ENCODE results near the gene SEPSECS.
"Not testable (repeated sequence)": the region's sequence is repeated elsewhere in the genome, so short reads cannot be mapped to it uniquely, and the experiment has no call there.

The SEPSECS gene

GRCh38 chr4:25109511-25109910 is 50.7 kb downstream of the SEPSECS start:
- DNase-seq (ENCODE audit: low read depth), result no peak

GRCh38 chr4:25108556-25108955 is 51.7 kb downstream of the SEPSECS start:
- no peak for DNase-seq (ENCODE audit: low read depth)

GRCh38 chr4:25107827-25108516 is 52.3 kb downstream of the SEPSECS start:
- no peak for DNase-seq (ENCODE audit: low read depth)

- no peak for DNase-seq (ENCODE audit: low read depth)
Measured at GRCh38 chr4:25106363-25107151, 53.7 kb downstream of the SEPSECS start.

- DNase-seq (ENCODE audit: low read depth), result no peak
Measured at GRCh38 chr4:25104591-25104990, 55.7 kb downstream of the SEPSECS start.

- DNase-seq (ENCODE audit: low read depth), result no peak
Measured at GRCh38 chr4:25103418-25103817, 56.8 kb downstream of the SEPSECS start.

- DNase-seq (ENCODE audit: low read depth), result no peak
Measured at GRCh38 chr4:25101836-25102235, 58.4 kb downstream of the SEPSECS start.

GRCh38 chr4:25100710-25101109 is 59.5 kb downstream of the SEPSECS start:
- DNase-seq (ENCODE audit: low read depth), result no peak

- DNase-seq (ENCODE audit: low read depth), result no peak
Measured at GRCh38 chr4:25100021-25100555, 60.2 kb downstream of the SEPSECS start.

GRCh38 chr4:25098964-25099891 is 61.0 kb downstream of the SEPSECS start:
- peak; percentile 52 for DNase-seq (ENCODE audit: low read depth)

- DNase-seq (ENCODE audit: low read depth), result no peak
Measured at GRCh38 chr4:25096981-25097443, 63.2 kb downstream of the SEPSECS start.

- DNase-seq (ENCODE audit: low read depth), result no peak
Measured at GRCh38 chr4:25096251-25096980, 63.8 kb downstream of the SEPSECS start.

- no peak for DNase-seq (ENCODE audit: low read depth)
Measured at GRCh38 chr4:25095837-25096236, 64.4 kb downstream of the SEPSECS start.

- DNase-seq (ENCODE audit: low read depth), result no peak
Measured at GRCh38 chr4:25092139-25092538, 68.1 kb downstream of the SEPSECS start.

- no peak for DNase-seq (ENCODE audit: low read depth)
Measured at GRCh38 chr4:25090516-25090915, 69.7 kb downstream of the SEPSECS start.

- DNase-seq (ENCODE audit: low read depth), result no peak
Measured at GRCh38 chr4:25089051-25089763, 71.0 kb downstream of the SEPSECS start.

- DNase-seq (ENCODE audit: low read depth), result no peak
Measured at GRCh38 chr4:25088093-25088952, 71.9 kb downstream of the SEPSECS start.

GRCh38 chr4:25085671-25086070 is 74.6 kb downstream of the SEPSECS start:
- DNase-seq (ENCODE audit: low read depth), result no peak

- not testable (repeated sequence) for DNase-seq (ENCODE audit: low read depth)
Measured at GRCh38 chr4:25083441-25083840, 76.8 kb downstream of the SEPSECS start.
